Peyer's patch (tissue), 4 donors: ENCODE results near the gene TMEM128.

Source experiments
- CTCF ChIP-seq, 6 experiments: fragments of 450-650 bp in 4 of 6; fragments of 200-600 bp in 2 of 6; sonication (generic) in 1 of 6; IDR thresholded peaks; one replicate each; pipeline ENCODE4 v1.5.1; 2017 to 2019; ENCODE audit warnings: antibody characterized with exemption in 6 of 6, mild to moderate bottlenecking in 3 of 6, moderate library complexity in 1 of 6
- POLR2A ChIP-seq, 2 donors: fragments of 450-650 bp; IDR thresholded peaks; one replicate each; pipeline ENCODE4 v1.5.1; 2017; ENCODE audit warnings: antibody characterized with exemption in 2 of 2, mild to moderate bottlenecking in 2 of 2, moderate library complexity in 2 of 2

- TF ChIP-seq POLR2A (IDR thresholded peaks at IDR 0.05), result no peak
- TF ChIP-seq CTCF (IDR thresholded peaks at IDR 0.05), result no peak
These were observed 22.5 kb upstream of the TMEM128 start for GRCh38 chr4:4270529-4270928.
